ENCODE data around the gene SETMAR.
"Not testable (repeated sequence)": the region's sequence is repeated elsewhere in the genome, so short reads cannot be mapped to it uniquely, and the experiment has no call there.

SETMAR gene

DNA sequence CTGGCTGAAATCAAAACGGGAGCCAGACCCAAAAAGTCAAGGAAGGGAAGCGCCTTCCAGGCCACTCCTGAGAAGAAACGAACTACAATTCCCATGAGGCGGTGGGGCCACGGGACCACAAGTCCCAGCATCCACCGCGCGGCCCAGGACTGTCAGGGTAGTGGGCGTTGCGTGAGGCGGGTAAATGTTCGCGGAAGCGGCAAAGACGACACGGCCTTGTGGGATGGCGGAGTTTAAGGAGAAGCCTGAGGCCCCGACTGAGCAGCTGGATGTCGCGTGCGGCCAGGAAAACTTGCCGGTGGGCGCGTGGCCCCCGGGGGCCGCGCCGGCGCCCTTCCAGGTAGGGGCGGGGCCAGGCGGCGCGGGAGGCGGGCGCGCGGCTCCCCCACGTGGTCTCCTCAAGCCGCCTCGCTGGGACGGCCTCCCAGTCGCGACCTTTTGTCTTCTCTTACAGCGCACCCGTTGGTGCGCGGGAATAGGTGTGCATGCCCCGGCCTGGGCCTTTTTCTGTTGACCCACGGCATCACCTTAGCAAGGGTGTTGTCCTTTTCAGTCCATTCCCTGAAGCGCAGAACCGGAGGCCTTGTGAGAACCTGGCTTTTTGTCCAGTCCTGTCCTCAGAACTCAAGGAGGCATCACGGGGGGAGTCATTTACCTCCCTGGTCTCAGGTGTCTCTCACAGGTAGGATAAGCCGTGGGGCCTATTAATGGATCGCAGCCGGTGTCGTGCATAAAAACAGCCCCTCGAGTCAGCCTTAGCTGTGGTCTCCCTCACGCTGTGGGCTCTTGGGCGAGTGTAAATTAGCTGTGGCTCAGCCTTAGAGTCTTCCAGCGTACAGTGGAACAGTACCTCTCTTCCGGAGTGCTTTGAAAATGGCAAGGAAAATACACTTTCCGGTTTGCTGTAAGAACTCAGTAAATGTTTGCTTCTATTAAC is at the start of gene SETMAR:
SETMAR (plus strand) TSS at position 183 of the 937 bp plus-strand sequence; CDS start at position 185, 2 bp downstream.
- DNase-seq (ENCODE audit: low read depth in 2 of 2), result peak; percentile 50 to 63

GRCh38 chr3:4261406-4261805 is 41.8 kb upstream of the SETMAR start:
- no peak for DNase-seq (ENCODE audit: low read depth in 2 of 2)

DNA sequence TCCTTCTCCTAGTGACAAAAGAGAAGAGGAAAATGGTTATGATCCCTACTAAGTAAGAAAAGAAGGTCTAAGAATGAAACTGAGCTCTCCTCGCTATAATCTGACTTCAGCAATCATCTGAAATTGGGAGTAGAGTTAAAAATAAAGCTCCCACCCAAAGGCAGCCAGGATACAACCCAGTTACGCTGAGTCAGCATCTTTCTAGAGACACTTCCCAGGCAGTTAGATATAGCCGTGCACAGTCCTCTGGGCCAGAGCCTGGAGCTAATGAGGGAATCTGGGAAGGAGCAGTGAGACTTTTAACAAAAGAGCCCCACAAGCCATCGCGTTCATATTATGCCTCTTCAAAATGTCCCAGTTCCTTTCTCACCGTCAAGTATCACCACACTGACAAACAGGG is 39.1 kb upstream of the SETMAR start:
- DNase-seq (ENCODE audit: low read depth in 2 of 2), result no peak

- DNase-seq (ENCODE audit: low read depth in 2 of 2), result no peak
Observed at GRCh38 chr3:4270720-4271119, 32.4 kb upstream of the SETMAR start.

DNA sequence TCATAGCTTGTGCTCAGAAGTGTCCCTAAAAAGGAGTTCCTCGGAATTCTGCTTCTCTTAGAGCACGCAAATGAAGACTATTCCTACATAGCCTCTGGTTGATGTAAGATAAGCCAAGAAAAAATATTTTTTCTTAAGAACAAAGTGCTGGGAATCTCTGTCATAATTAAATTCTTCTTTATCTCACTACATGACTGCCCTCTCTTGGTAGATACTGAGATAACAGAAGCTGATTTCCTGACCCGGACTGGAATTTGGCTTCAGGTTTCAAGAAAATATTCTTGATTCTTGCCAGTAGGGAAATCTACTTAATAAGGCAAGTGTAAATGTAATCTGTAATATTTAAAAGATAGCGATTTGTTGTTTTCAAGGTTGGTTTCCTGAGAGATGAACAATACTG is 31.3 kb upstream of the SETMAR start:
- no peak for DNase-seq (ENCODE audit: low read depth in 2 of 2)

GRCh38 chr3:4279516-4280105 is 23.6 kb upstream of the SETMAR start:
- no peak for DNase-seq (ENCODE audit: low read depth in 2 of 2)

DNA sequence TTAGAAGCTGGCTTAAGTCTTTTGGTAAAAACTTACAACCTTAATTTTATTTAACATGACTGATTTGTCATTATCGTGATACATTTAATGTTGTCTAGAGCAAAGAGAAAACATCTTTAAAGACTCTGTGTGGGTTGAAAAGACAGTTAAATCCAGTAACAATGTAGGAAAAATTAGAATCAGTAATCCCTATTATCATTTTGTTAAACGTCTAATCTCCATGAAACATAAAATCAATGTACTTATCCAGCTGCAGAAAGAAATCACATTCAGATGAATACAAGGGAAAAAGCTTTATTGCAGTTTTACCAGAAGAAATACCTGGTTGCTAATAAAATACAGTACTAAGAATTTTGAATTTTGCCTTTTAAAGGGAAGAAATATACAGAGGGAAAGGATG is 21.2 kb upstream of the SETMAR start:
- DNase-seq (ENCODE audit: low read depth in 2 of 2), result no peak

DNA sequence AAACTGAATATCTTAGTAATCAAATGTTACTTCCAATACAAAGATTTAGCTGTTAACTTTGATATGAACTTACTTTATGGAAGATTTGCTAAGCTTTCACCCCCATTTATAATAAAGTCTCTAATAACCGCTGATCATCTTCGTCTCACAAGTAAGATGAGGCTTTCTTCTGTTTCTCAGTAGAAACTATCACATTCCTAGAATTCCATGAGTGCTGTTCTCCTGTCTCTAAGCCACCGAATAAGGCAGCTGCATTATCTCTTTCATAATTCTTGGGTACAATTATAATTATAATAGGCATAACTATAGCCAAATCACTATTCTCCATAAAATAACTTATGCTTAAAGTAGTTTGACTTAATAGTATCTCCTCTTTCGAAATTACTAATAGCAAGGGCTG is 18.3 kb upstream of the SETMAR start:
- no peak for DNase-seq (ENCODE audit: low read depth in 2 of 2)

GRCh38 chr3:4289044-4289443 is 14.1 kb upstream of the SETMAR start:
- no peak for DNase-seq (ENCODE audit: low read depth in 2 of 2)

DNA sequence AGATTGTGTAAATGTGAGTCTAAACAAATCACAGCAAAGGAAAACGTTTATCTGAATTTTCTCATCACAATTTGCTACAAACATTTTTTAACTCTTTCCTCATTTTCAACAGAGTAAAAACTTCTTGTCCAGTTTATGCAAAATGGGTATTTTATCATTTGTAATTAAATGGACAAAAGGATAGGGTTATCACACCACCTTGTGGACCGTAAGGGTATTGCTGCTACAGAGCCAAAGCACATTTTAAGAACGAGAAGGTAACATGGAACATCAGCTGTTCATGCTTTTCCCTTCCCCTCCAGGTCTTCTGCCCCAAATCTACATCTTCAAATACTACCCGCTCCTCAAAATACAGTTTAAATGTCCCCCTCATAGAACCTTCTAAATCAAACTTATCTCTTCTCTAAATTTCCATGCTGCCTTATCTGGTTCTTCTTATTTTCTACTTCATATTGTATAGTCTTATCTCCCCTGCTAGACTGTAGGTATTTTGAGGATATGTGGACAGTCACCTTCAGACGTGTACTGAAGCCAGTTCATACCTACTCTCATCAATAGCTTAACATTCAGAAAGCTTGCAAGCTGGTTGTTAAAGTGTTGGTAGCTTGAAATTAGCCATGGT is 12.8 kb upstream of the SETMAR start:
- DNase-seq (ENCODE audit: low read depth in 2 of 2), result peak in 1 of 2 donors; percentile 6

DNA sequence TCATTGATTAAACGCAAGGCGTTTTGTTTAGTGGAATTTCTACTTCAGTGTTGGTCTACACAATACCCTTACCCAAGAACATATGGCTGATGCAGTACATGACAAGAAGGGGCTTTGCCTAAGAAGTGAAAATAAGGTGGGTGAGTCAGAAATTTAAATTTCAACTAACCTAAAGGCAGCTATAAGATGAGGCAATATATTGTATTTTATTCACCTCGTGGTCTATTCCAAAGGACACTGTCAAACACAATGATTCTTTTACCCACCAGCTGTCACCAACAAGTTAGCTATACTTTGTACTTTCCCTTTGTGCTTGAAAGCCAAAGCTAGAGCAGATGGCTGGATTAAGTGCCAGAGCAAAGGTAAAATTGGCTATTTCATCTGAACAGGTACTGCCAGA is 10.9 kb upstream of the SETMAR start:
- no peak for DNase-seq (ENCODE audit: low read depth in 2 of 2)

GRCh38 chr3:4294616-4295327 is 8.4 kb upstream of the SETMAR start:
- DNase-seq (ENCODE audit: low read depth in 2 of 2), result no peak

- DNase-seq (ENCODE audit: low read depth in 2 of 2), result not testable (repeated sequence)
Observed at GRCh38 chr3:4296454-4296853, 6.7 kb upstream of the SETMAR start.

DNA sequence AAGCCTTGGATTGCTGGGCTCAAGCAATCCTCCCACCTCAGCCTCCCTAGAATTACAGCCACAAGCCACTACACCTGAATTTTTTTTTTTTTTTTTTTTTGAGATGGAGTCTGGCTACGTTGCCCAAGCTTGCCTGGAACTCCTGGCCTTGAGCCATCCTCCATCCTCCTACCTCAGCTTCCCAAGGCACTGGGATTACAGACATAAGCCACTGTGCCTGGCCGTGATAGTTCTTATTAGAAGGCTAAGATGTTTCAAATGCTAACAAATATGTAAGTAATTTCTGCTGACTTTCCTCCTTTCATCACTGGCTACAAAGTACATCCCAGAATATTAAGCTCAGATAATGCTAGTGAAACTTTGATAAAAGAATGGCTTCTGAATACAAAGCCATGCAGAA is 5.7 kb upstream of the SETMAR start:
- no peak for DNase-seq (ENCODE audit: low read depth in 2 of 2)

GRCh38 chr3:4302747-4303146 is 422 bp upstream of the SETMAR start:
- DNase-seq (ENCODE audit: low read depth in 2 of 2), result no peak

DNA sequence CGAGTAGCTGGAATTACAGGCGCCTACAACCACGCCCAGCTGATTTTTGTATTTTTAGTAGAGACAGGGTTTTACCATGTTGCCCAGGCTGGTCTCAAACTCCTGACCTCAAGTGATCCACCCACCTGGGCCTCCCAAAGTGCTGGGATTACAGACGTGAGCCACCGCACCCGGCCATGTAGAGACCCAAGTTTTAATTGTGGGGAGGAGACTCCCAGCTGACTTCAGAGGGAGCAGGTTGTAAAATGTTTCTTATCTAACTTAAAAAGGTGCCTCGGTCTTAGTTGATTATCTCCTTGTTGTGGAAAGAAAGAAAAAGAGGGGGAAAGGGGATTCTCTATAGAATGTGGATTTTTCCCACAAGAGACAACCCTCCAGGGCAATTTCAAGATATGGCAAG is 2.0 kb downstream of the SETMAR start:
- DNase-seq (ENCODE audit: low read depth in 2 of 2), result not testable (repeated sequence)

DNA sequence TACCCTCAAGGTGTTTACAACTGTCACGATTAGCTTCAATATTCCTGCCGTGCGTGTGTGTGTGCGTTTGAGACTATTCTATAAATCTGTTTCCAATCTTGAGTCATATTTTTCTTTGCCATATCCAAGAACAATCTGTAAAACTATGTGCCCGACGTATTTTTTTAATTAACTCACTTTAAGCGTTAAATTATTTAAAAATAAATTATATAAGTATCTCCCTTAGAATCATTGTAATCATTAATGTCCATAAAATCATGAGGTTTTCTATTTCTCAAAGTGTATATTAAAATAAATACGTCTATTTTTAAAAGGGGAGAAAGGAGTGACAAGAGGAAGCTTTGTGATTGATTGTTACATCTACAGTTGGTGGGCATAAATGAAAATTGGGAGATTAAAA is 2.9 kb downstream of the SETMAR start:
- no peak for DNase-seq (ENCODE audit: low read depth in 2 of 2)

GRCh38 chr3:4306860-4307259 is 3.7 kb downstream of the SETMAR start:
- DNase-seq (ENCODE audit: low read depth in 2 of 2), result no peak

DNA sequence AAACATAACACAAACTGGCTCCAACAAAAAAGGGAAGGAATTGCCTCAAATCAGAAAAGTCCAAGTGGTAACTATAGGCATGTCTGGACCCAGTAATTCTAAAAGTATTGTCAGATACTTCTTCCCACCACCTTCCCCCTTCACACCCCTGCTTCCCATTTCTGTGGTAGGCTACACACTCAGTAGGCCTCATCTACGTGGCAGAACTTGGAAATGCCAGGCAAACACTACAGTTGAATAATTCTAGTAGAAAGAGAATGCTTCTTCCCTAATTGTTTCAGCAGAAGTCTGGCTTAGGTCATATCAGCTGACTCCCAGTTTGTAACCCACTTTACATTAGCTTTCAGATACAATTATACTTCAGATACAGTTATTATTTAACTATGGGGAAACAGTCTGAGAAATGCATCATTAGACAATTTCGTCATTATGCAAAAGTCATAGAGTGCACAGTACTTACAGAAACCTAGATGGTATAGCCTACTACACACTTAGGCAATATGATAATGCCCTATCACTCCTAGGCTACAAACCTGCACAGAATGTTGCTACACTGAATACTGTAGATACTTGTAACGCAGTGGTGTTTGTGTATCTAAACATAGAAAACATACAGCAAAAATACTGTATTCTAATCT is 6.4 kb downstream of the SETMAR start:
- DNase-seq (ENCODE audit: low read depth in 2 of 2), result no peak

DNA sequence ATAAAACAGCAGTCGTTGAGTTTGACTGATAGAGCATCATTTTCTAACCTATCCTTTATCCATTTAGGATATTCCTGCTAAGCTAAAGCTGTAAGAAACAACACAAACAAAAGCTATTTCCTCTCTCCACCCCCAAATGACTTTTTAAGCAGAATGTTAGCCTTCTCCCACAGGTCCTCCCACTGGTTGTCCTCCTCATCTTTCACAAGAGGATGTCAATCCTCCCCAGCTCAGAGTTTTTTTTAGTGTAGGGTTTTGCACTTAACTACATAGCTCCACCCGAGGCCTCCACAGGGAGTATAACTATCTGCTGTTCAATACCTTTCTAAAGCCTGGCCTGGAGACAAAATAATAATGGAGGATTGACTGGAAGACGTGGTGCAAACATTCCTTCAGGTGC is 7.8 kb downstream of the SETMAR start:
- DNase-seq (ENCODE audit: low read depth in 2 of 2), result no peak

DNA sequence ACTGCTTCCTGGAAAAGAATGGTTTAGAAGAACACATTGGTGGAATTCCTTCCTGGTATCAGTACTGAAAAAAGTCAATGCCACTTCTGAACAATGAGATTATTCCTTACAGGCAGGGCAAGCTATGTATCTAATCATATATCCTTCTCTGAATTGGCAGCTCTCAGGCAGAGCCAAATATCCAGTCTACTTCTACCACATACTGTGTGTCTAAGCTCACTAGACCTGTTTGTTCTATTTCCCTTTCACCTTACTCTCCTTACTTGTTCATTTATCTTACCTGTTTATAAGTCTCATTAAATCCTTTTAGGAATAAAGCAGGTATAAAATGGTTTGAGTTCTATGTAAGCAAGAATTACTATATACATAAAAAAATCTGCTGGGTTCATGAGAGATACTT is 8.3 kb downstream of the SETMAR start:
- DNase-seq (ENCODE audit: low read depth in 2 of 2), result no peak
